Fibroblast of skin of left quadriceps (primary cell): ENCODE data around the gene IRGC.
"Not testable (repeated sequence)": the region's sequence is repeated elsewhere in the genome, so short reads cannot be mapped to it uniquely, and the experiment has no call there.

Source experiments
- DNase-seq, 2 experiments: peaks; one replicate each; pipeline ENCODE4 v3.0.0-alpha.2; 2013; ENCODE audit warnings: low read depth in 2 of 2

IRGC gene

DNA sequence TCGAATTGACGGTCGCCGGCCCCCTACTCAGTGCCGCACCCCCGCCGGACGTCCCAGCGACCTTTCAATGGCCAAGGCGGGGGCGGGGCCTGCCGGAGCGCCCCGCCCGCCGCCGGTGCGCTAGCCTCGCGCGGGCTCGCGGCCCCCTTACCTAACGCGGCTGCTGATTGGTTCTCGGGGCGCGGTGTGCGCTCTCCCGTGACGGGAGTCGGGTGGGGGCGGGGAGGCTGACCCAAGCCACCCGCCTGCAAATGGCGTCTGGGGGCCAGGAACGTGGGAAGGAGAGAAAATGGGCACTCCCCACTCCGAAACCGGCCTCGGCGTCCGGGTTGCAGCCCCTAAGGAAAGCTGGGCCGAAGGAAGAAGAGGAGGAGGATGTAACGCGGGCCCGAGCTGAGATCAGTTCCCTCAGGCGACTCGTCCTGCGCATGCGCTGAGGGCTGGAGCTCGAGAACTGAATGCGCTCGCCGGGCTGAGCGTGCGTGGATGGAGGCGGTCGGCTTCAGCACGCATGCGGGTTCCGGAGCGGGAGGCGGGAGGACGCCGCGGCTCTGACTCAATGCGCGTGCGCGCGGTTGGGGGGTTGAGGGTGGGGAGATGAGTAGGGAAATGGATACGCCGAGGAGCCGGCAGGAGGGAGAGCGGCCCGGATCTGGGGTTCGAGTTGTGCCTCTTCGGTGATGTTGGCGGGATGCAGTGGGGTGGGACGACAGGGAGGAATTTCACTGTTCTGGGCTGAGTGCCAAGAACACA lies 38.8 kb downstream of the IRGC start, which contains the start of gene SMG9:
TSS of gene SMG9 (minus strand) at position 460 of the 753 bp plus-strand sequence. CDS start 4,221 bp downstream, outside the sequence.
- peak; percentile 96 to 97 for DNase-seq

DNA sequence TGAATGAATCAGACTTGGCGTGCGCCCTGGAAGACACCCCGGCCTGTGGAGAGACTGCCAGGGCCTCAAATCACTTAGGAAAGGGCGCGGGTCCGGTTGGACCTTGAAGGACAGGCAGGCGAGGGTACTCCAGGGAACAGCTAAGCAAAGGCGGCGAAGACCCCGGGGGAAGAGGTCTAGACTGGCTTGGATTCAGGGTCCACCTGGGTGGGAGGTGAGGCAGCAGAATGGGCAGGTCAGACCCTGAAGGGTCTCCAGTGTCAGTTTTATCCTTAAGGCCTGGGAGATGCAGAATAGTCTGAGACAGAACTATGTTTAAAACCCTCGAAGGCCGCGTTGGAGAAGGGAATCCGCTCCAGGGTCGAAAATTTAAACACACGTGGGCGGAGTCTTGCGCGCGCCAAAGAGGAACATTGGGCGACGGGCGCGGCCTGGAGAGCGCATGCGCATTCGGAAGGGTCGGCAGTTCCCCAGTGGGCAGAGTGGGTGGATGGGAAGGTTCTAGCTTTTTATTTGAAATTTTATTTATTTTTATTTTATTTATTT lies 39.5 kb downstream of the IRGC start:
- peak in 1 of 2 experiments; percentile 50 for DNase-seq

- DNase-seq, result no peak
These were observed 43.6 kb downstream of the IRGC start for GRCh38 chr19:43759515-43759914.

GRCh38 chr19:43760941-43761340 lies 45.1 kb downstream of the IRGC start:
- no peak for DNase-seq

DNA sequence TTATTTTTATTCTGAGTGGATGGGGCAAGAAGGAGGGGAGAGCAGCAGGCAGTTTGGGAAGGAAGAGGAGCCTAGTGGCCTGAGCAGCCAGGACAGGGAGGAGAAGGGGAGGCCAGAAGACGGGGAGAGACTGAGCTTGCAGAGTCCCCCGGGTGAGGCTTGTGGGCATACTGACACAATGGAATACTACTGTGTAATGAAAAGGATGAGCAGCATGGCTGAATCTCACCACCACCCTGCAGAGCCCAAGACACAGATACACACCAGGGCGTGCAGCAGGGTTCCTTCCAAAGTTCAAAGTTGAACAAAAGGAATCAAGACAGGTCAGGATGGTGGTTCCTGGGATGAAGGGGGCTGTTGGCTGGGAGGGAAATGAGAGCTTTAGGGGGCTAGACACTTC lies 46.9 kb downstream of the IRGC start:
- no peak for DNase-seq

DNA sequence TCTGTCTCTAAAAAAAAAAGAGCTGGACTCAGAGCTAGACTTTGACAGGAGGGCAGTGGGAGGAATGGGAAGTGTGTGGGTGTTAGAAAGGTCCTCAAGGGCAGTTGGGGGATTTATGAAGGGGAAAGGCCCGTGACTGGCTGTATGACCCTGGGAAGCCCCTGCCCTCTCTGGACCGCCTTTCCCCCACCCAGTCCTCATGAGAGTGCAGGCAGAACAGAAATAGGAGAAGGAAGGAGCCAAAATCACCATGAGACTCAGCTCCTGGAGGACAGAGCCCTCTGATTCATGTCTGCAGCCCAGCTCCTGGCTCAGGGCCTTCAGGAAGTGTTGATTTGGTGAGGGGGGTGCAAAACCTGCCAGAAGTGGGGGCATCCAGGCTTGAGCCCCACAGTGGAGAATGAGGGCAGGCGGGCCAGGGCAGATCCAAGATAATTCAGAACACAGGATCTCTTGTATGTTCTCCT lies 47.6 kb downstream of the IRGC start:
- no peak for DNase-seq

DNA sequence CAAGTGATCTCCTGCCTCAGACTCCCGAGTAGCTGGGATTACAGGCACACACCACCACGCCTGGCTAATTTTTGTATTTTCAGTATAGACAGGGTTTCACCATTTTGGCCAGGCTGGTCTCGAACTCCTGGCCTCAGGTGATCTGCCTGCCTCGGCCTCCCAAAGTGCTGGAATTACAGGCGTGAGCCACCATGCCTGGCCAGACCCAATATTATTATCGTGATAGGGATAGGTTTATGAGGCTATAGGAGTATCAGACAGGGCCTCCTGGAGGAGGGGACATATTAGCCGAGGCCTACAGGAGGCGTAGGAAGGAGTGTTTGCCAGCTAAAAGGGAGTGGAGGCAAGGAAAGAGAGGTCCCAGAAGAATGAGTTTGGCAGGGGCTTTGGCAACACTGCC lies 48.8 kb downstream of the IRGC start:
- not testable (repeated sequence) for DNase-seq

GRCh38 chr19:43765109-43765876 lies 49.4 kb downstream of the IRGC start:
- peak; percentile 87 to 89 for DNase-seq

DNA sequence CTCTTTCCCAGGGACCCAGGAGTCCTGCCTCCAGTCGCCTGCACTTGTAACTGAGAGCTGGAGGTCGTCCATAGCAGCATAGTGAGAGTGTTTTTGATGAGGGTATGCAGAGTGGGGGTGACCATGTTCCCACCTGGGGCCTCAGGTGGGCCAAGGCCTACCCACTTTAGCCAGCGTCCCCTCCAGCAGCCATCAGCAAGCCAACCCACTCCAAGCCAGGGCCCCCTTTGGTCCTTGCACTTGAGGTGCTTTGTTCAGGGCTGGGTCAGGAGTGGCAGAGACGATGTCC lies 50.8 kb downstream of the IRGC start:
- DNase-seq, result no peak

DNA sequence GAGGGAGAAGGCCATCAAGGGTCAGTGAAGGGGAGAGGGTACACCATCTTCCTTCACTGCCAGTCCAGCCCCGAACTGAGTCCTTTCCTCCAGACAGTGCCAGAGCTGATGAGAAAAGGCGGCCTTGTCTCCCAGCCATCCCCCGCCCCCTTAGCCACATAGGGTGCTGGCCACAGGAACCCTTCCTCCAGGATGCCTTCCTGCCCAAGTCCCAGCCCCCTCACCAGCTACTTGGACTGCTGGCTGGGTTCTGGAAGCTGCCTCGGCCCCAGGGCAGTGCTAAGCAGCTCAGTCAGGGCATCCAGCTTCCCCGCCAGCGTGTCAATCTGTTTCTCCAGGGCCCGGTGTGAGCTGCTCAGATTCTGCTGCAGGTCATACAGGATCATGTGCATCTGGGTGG lies 51.4 kb downstream of the IRGC start:
- no peak for DNase-seq

DNA sequence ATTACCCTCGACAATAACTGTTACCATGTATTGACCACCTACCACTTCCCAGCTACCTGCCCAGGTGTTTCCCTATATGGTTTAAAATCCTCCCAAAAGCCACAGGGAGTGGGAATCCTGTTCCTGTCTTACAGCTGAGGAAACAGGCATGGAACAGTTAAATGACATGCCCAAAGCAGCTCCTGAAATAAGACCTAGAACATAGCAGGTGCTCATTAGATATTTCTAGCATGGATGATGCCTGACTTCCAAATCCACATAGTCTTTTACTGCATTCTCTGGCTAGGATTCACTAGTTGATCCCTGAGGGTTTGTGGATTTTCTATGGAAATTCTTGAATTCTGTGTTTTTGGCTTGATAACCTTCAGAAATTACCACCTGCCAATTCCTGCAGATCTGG lies 51.9 kb downstream of the IRGC start:
- no peak for DNase-seq

GRCh38 chr19:43768273-43769050 lies 52.6 kb downstream of the IRGC start:
- DNase-seq, result no peak

GRCh38 chr19:43769256-43769655 lies 53.4 kb downstream of the IRGC start:
- no peak for DNase-seq
